GM12873 (cell line): ENCODE results near the gene MVD.

Experiments
- TF ChIP-seq, protein P1 (sequence below): IDR thresholded peaks from 2 replicates; pipeline ENCODE4 v1.5.1; 2012; ENCODE audit warnings: low read depth, mild to moderate bottlenecking, moderate library complexity, low read length, control low read depth; ENCODE audit not compliant: insufficient read depth; ENCODE audit errors: missing control alignments

The MVD gene

DNA sequence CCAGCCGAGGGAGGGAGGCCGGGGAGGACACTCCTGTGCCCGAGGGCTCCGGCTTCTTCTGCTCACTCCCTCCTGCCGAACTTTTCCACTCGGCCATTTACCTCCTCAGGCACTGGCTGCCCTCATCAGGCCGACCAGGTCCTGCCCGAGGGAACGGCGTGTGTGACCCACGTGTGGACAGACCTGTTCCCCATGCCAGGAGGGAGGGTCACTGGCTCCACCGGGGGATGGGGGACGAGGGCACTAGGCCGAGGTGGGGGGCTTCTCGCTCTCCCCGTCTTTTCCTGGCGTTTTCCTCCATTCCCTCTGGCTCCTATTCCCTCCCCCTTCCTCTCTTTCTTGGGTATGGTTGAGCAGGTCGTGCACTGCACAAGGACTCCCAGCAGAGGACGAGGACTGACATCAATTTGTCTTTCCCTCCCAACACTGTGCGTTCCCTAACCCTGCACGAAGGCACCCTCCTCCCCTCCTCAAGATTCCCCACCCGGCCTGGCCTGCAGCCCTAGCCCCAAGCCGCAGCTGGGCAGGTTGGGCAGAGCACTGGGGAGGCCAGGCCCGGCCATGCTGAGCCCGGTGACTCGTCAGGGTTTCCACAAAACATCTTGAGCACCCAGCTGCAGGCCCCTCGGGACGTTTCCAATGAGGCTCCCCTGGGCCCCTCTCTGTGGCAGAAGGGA is 27.8 kb downstream of the MVD start:
- TF ChIP-seq, protein P1, sequence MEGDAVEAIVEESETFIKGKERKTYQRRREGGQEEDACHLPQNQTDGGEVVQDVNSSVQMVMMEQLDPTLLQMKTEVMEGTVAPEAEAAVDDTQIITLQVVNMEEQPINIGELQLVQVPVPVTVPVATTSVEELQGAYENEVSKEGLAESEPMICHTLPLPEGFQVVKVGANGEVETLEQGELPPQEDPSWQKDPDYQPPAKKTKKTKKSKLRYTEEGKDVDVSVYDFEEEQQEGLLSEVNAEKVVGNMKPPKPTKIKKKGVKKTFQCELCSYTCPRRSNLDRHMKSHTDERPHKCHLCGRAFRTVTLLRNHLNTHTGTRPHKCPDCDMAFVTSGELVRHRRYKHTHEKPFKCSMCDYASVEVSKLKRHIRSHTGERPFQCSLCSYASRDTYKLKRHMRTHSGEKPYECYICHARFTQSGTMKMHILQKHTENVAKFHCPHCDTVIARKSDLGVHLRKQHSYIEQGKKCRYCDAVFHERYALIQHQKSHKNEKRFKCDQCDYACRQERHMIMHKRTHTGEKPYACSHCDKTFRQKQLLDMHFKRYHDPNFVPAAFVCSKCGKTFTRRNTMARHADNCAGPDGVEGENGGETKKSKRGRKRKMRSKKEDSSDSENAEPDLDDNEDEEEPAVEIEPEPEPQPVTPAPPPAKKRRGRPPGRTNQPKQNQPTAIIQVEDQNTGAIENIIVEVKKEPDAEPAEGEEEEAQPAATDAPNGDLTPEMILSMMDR, result peak; percentile 50

- TF ChIP-seq, protein P1, result no peak
Observed at GRCh38 chr16:88634141-88634993, 28.5 kb downstream of the MVD start.

- TF ChIP-seq, protein P1, result peak; percentile 59
Observed at GRCh38 chr16:88633684-88634140, 29.2 kb downstream of the MVD start.

DNA sequence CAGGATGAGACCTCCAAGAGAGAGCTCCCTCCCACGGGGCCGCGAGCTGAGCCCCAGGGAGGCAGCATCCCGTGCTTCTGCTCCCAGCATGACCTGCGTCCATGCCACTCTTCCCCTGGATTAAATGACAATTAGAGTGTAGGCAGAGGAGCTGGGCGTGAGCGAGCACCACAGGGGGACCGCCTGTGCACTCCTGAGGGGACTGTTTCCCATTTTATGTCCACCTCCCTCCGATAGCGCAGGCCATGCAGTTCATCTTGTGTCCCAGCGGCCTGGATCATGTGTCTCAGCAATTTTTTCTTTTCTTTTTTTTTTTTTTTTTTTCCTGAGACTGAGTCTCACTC is 30.3 kb downstream of the MVD start:
- TF ChIP-seq, protein P1, result no peak

DNA sequence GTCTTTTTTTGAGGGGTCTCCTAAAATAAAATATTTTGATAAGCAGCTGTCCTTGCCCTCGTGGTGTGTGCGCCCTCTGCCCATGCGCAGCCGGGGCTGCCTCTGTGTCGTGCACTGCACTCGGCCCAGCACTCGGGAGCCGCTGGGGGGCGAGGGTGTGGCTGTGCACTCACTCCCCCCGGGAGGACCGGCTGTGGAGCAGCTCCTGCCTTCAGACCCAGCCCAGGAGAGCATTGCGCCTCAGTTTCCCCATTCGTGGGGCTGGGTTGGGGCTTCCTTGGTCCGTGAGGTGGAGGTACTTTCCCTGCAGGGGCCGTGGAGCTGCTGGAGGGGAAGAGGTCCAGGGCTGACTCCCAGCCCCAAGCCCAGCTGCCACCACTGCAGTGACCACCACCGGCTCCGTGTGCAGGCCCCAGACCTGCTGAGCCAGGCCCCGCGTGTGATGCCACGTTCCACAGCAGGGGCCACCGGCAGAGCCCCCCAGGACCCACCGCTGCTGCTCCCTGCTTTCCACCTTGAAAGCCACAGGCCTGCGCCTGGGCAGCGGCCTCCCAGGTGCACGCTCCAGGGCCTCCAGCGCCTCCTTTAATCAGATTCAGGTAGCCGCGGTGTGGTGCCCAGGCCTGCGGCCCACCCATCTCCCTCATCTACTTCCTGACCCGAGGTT is 30.8 kb downstream of the MVD start:
- TF ChIP-seq, protein P1, result no peak

- TF ChIP-seq, protein P1, result no peak
Observed at GRCh38 chr16:88631384-88631783, 31.5 kb downstream of the MVD start.

DNA sequence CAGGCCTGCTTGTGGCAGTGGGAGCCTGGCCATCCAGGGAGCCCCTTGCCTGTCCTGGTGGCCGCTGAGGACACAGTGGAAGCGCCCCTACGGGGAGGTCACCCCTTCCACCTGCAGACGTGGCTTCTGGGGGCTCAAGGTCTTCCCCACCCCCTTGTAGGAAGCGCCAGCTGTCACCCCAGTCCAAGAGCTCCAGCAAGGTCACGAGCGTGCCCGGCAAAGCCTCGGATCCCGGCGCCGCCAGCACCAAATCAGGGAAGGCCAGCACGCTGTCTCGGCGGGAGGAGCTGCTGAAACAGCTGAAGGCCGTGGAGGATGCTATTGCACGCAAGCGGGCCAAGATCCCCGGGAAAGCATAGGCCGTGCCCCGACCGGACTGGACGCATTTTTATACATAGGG is 31.9 kb downstream of the MVD start:
- TF ChIP-seq, protein P1, result no peak
